Medulla oblongata (tissue), 1 donor: ENCODE data around the gene SPTSSB.

Experiments used
- DNase-seq: peaks from one replicate; pipeline ENCODE4 v3.0.0-alpha.2; 2015; ENCODE audit errors: extremely low spot score

Gene SPTSSB

GRCh38 chr3:161339517-161340500, 31.5 kb downstream of the SPTSSB start:
- no peak for DNase-seq

GRCh38 chr3:161337311-161337710, 34.0 kb downstream of the SPTSSB start:
- DNase-seq = no peak

- DNase-seq = no peak
Measured at GRCh38 chr3:161336661-161337060, 34.7 kb downstream of the SPTSSB start.

GRCh38 chr3:161333696-161334095, 37.6 kb downstream of the SPTSSB start:
- peak; percentile 13 for DNase-seq

DNA sequence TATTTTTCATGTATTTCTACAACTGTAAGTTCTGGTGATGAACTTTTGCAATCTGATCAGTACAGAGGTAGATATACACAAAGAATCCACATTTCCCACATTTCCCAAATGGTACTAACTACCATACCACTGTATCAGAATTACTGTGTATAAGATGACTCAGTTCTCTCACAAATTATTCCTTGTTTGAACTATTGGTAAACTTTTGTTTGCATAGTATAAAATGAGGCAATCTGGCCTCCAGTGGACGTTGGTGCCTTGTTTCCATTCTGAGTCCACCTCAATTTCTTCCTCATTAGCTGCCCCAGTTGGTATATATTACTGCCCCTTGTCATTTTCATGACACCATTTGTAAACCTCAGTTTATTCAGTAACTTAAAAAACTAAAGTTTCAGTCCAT, 38.5 kb downstream of the SPTSSB start:
- DNase-seq = no peak

GRCh38 chr3:161325059-161325458, 46.3 kb downstream of the SPTSSB start:
- DNase-seq = no peak

- DNase-seq = no peak
Measured at GRCh38 chr3:161323926-161324621, 47.2 kb downstream of the SPTSSB start.

GRCh38 chr3:161322781-161323568, 48.3 kb downstream of the SPTSSB start:
- no peak for DNase-seq

DNA sequence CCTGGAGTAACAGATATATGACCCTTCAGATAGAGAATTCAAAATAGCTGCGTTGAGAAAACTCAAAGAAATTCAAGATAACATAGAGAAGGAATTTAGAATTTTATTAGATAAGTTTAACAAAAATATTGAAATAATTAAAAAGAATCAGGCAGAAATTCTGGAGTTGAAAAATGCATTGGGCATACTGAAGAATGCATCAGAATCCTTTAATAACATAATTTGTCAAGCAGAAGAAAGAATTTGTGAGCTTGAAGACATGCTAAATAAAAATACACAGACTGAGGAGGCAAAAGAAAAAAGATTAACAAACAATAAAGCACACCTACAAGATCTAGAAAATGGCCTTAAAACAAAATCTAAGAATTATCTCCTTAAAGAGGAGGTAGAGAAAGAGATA, 50.5 kb downstream of the SPTSSB start:
- no peak for DNase-seq

- no peak for DNase-seq
Measured at GRCh38 chr3:161319867-161320266, 51.5 kb downstream of the SPTSSB start.

DNA sequence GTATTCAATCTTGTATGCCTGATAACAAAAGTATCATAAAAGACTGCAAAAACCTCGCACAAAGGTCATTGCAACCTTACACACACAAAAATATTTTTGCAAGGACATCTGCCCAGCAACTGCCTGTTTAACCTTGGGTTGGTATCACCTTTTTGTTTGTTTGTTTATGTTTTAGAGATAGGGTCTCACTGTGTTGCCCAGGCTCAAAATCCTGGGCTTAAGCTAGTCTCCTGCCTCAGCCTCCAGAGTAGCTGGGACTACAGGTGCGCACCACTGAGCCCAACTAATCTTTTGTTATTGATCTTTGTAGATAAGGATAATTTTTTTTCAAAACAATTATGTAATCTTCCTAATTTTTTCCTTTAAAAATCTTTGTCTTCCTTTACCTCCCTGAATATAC, 54.2 kb downstream of the SPTSSB start:
- no peak for DNase-seq

- DNase-seq = no peak
Measured at GRCh38 chr3:161316006-161316689, 55.2 kb downstream of the SPTSSB start.

- no peak for DNase-seq
Measured at GRCh38 chr3:161314836-161315395, 56.4 kb downstream of the SPTSSB start.

GRCh38 chr3:161310649-161311423, 60.5 kb downstream of the SPTSSB start:
- no peak for DNase-seq

GRCh38 chr3:161305095-161305991, 66.0 kb downstream of the SPTSSB start:
- no peak for DNase-seq

- no peak for DNase-seq
Measured at GRCh38 chr3:161296814-161297213, 74.5 kb downstream of the SPTSSB start.

- no peak for DNase-seq
Measured at GRCh38 chr3:161295325-161295724, 76.0 kb downstream of the SPTSSB start.
